Mesenchymal stem cell (in vitro differentiated cells and primary cell): ENCODE data around the gene BAIAP3.

ENCODE experiments used
- DNase-seq: peaks from one replicate; pipeline ENCODE4 v3.0.0-alpha.2; 2013
- H2AFZ ChIP-seq: one replicate; pipeline ENCODE4 v1.6.1; 2013; ENCODE audit warnings: low read depth, mild to moderate bottlenecking, control low read depth, inconsistent platforms, low read length, moderate library complexity
- H2AK5ac ChIP-seq: 2 replicates; pipeline ENCODE4 v1.6.1; 2013; ENCODE audit warnings: low read length, moderate library complexity, mild to moderate bottlenecking, inconsistent platforms; ENCODE audit not compliant: severe bottlenecking
- H2BK120ac ChIP-seq: one replicate; pipeline ENCODE4 v1.6.1; 2013; ENCODE audit warnings: low read depth, mild to moderate bottlenecking, inconsistent platforms, low read length, moderate library complexity
- H2BK12ac ChIP-seq, 2 experiments: one replicate each; pipeline ENCODE4 v1.6.1; 2013; ENCODE audit warnings: inconsistent platforms in 2 of 2, low read length in 2 of 2, mild to moderate bottlenecking in 2 of 2, moderate library complexity in 2 of 2, control low read depth in 1 of 2
- H2BK15ac ChIP-seq: one replicate; pipeline ENCODE4 v1.6.1; 2013; ENCODE audit warnings: mild to moderate bottlenecking, low read depth, inconsistent platforms; ENCODE audit not compliant: poor library complexity, severe bottlenecking
- H2BK5ac ChIP-seq: 2 replicates; pipeline ENCODE4 v1.6.1; 2013; ENCODE audit warnings: low read depth, mild to moderate bottlenecking, low read length, control low read depth, inconsistent platforms; ENCODE audit not compliant: poor library complexity, severe bottlenecking
- H3K14ac ChIP-seq, 2 experiments: one replicate each; pipeline ENCODE4 v1.6.1; 2013; ENCODE audit warnings: inconsistent platforms in 2 of 2, low read length in 2 of 2, control low read depth in 1 of 2, mild to moderate bottlenecking in 1 of 2, moderate library complexity in 1 of 2
- H3K18ac ChIP-seq, 2 experiments: one replicate each; pipeline ENCODE4 v1.6.1; 2013; ENCODE audit warnings: inconsistent platforms in 2 of 2, low read length in 2 of 2, control low read depth in 1 of 2, low read depth in 1 of 2, mild to moderate bottlenecking in 1 of 2
- H3K23ac ChIP-seq, 2 experiments: one replicate each; pipeline ENCODE4 v1.6.1; 2013; ENCODE audit warnings: inconsistent platforms in 2 of 2, low read length in 2 of 2, mild to moderate bottlenecking in 2 of 2, moderate library complexity in 2 of 2, control low read depth in 1 of 2
- H3K27ac ChIP-seq: 2 replicates; pipeline ENCODE4 v1.5.1; 2013; ENCODE audit warnings: mild to moderate bottlenecking, moderate library complexity, low read length, control low read depth, inconsistent platforms; ENCODE audit not compliant: poor library complexity, severe bottlenecking
- H3K27me3 ChIP-seq, 2 experiments: 2 replicates each; pipeline versions ENCODE4 v1.6.1 to v1.7.0; 2013; ENCODE audit warnings: low read length in 2 of 2, mild to moderate bottlenecking in 2 of 2, moderate library complexity in 2 of 2, control low read depth in 1 of 2, inconsistent platforms in 1 of 2; ENCODE audit not compliant: control insufficient read depth in 1 of 2, insufficient read depth in 1 of 2
- H3K36me3 ChIP-seq, 2 experiments: 2 replicates each; pipeline versions ENCODE4 v1.6.1 to v1.7.0; 2013; ENCODE audit warnings: low read length in 2 of 2, control low read depth in 1 of 2, inconsistent platforms in 1 of 2, low read depth in 1 of 2, mild to moderate bottlenecking in 1 of 2; ENCODE audit not compliant: insufficient read depth in 2 of 2, control insufficient read depth in 1 of 2
- H3K4ac ChIP-seq, 2 experiments: one replicate each; pipeline ENCODE4 v1.6.1; 2013; ENCODE audit warnings: inconsistent platforms in 2 of 2, low read length in 2 of 2, mild to moderate bottlenecking in 2 of 2, moderate library complexity in 2 of 2, control low read depth in 1 of 2, low read depth in 1 of 2
- H3K4me1 ChIP-seq: 2 replicates; pipeline ENCODE4 v1.6.1; 2013; ENCODE audit warnings: low read depth, low read length, control low read depth; ENCODE audit not compliant: control insufficient read depth, insufficient read depth
- H3K4me2 ChIP-seq: 2 replicates; pipeline ENCODE4 v1.6.1; 2013; ENCODE audit warnings: low read length, mild to moderate bottlenecking, inconsistent platforms; ENCODE audit not compliant: poor library complexity, severe bottlenecking
- H3K4me3 ChIP-seq, 2 experiments: 2 replicates each; pipeline versions ENCODE4 v1.5.1 to v1.7.0; 2013; ENCODE audit warnings: low read length in 2 of 2, mild to moderate bottlenecking in 2 of 2, control low read depth in 1 of 2, low read depth in 1 of 2; ENCODE audit not compliant: insufficient read depth in 1 of 2
- H3K79me1 ChIP-seq: replicated peaks from 2 replicates; pipeline ENCODE4 v1.6.1; 2013; ENCODE audit warnings: mild to moderate bottlenecking, control low read depth, low read length, inconsistent platforms; ENCODE audit not compliant: poor library complexity, severe bottlenecking
- H3K9ac ChIP-seq: 2 replicates; pipeline ENCODE4 v1.7.0; 2013; ENCODE audit warnings: mild to moderate bottlenecking, low read length, moderate library complexity
- H3K9me3 ChIP-seq: 2 replicates; pipeline ENCODE4 v1.7.0; 2013; ENCODE audit warnings: mild to moderate bottlenecking, low read length; ENCODE audit not compliant: control insufficient read depth
- H4K8ac ChIP-seq: one replicate; pipeline ENCODE4 v1.6.1; 2013; ENCODE audit warnings: inconsistent platforms, mild to moderate bottlenecking, low read length, moderate library complexity
- H4K91ac ChIP-seq: one replicate; pipeline ENCODE4 v1.6.1; 2013; ENCODE audit warnings: mild to moderate bottlenecking, low read length, inconsistent platforms
- WGBS: methylation state at CpG from one replicate; pipeline ENCODE4 v1.1.7; 2013; ENCODE audit warnings: mixed read lengths; 5-methylcytosine and 5-hydroxymethylcytosine counted together

Gene BAIAP3

GRCh38 chr16:1385232-1385631 is 51.8 kb downstream of the BAIAP3 start:
- Histone ChIP-seq H3K9ac (no peak overlapping the region), H2BK120ac (no peak overlapping the region), H2BK5ac (no peak overlapping the region), H3K23ac (no peak overlapping the region), H3K18ac (no peak overlapping the region), H3K27me3 (no peaks in the 10 kb centered on the region), H3K36me3 (peaks cover 23 to 65% of the 10 kb centered on the region in 2 experiments), H3K4me1 (no peaks in the 10 kb centered on the region), H3K27ac (no peak overlapping the region), H2BK15ac (no peak overlapping the region), H3K14ac (no peak overlapping the region), H2AFZ (no peak overlapping the region), H4K8ac (no peak overlapping the region), H3K79me1 (peaks cover 3% of the 10 kb centered on the region), H3K9me3 (no peaks in the 10 kb centered on the region), H2AK5ac (no peak overlapping the region), H3K4ac (no peak overlapping the region), H4K91ac (no peak overlapping the region), H2BK12ac (no peak overlapping the region), H3K4me2 (no peak overlapping the region), H3K4me3 (no peak overlapping the region)
- 98% methylated on average over 39 of the region's 39 CpGs for whole genome bisulfite sequencing
- no peak for DNase-seq

GRCh38 chr16:1387331-1387730 is 53.9 kb downstream of the BAIAP3 start:
- no peak overlapping the region for H3K4ac ChIP-seq
- H3K9ac ChIP-seq, result no peak overlapping the region
- H3K4me2 ChIP-seq, result no peak overlapping the region
- H3K18ac ChIP-seq, result no peak overlapping the region
- H2AK5ac ChIP-seq, result no peak overlapping the region
- H3K79me1 ChIP-seq, result peaks cover 3% of the 10 kb centered on the region
- WGBS, result 88% methylated on average over 15 of the region's 16 CpGs
- no peak overlapping the region for H4K91ac ChIP-seq
- no peak overlapping the region for H3K23ac ChIP-seq
- no peak overlapping the region for H2BK5ac ChIP-seq
- H3K9me3 ChIP-seq, result no peaks in the 10 kb centered on the region
- H3K36me3 ChIP-seq, result peaks cover 22 to 63% of the 10 kb centered on the region in 2 experiments
- H3K14ac ChIP-seq, result no peak overlapping the region
- DNase-seq, result no peak
- H3K27ac ChIP-seq, result no peak overlapping the region
- no peak overlapping the region for H2BK15ac ChIP-seq
- no peaks in the 10 kb centered on the region for H3K27me3 ChIP-seq
- H3K4me3 ChIP-seq, result no peak overlapping the region
- no peak overlapping the region for H4K8ac ChIP-seq
- H2BK12ac ChIP-seq, result no peak overlapping the region
- no peaks in the 10 kb centered on the region for H3K4me1 ChIP-seq
- no peak overlapping the region for H2BK120ac ChIP-seq
- no peak overlapping the region for H2AFZ ChIP-seq

GRCh38 chr16:1389762-1390161 is 56.3 kb downstream of the BAIAP3 start:
- peaks cover 39 to 63% of the 10 kb centered on the region in 2 experiments for H3K36me3 ChIP-seq
- no peak overlapping the region for H3K23ac ChIP-seq
- no peak overlapping the region for H2BK5ac ChIP-seq
- no peak overlapping the region for H2BK15ac ChIP-seq
- no peaks in the 10 kb centered on the region for H3K9me3 ChIP-seq
- H3K4me2 ChIP-seq, result no peak overlapping the region
- peaks cover 3% of the 10 kb centered on the region for H3K79me1 ChIP-seq
- no peak overlapping the region for H3K27ac ChIP-seq
- no peak overlapping the region for H2AK5ac ChIP-seq
- DNase-seq, result no peak
- H2BK120ac ChIP-seq, result no peak overlapping the region
- H3K9ac ChIP-seq, result no peak overlapping the region
- no peaks in the 10 kb centered on the region for H3K4me1 ChIP-seq
- no peak overlapping the region for H2AFZ ChIP-seq
- 95% methylated on average over 7 of the region's 7 CpGs for WGBS
- H3K27me3 ChIP-seq, result no peaks in the 10 kb centered on the region
- no peak overlapping the region for H3K14ac ChIP-seq
- H3K4ac ChIP-seq, result no peak overlapping the region
- H4K8ac ChIP-seq, result no peak overlapping the region
- H3K4me3 ChIP-seq, result no peak overlapping the region
- H4K91ac ChIP-seq, result no peak overlapping the region
- H2BK12ac ChIP-seq, result no peak overlapping the region
- no peak overlapping the region for H3K18ac ChIP-seq

- H3K14ac ChIP-seq, result no peak overlapping the region
- no peak overlapping the region for H3K4me3 ChIP-seq
- no peak overlapping the region for H2BK15ac ChIP-seq
- WGBS, result 92% methylated on average over 28 of the region's 28 CpGs
- H3K79me1 ChIP-seq, result peaks cover 3% of the 10 kb centered on the region
- H3K18ac ChIP-seq, result no peak overlapping the region
- no peak overlapping the region for H2BK12ac ChIP-seq
- no peak overlapping the region for H3K4ac ChIP-seq
- no peak overlapping the region for H3K23ac ChIP-seq
- no peaks in the 10 kb centered on the region for H3K9me3 ChIP-seq
- no peak overlapping the region for H3K9ac ChIP-seq
- no peak overlapping the region for H2AFZ ChIP-seq
- no peaks in the 10 kb centered on the region for H3K27me3 ChIP-seq
- DNase-seq, result no peak
- no peak overlapping the region for H4K8ac ChIP-seq
- H4K91ac ChIP-seq, result no peak overlapping the region
- peaks cover 37 to 58% of the 10 kb centered on the region in 2 experiments for H3K36me3 ChIP-seq
- H2AK5ac ChIP-seq, result no peak overlapping the region
- H3K4me1 ChIP-seq, result no peaks in the 10 kb centered on the region
- H2BK120ac ChIP-seq, result no peak overlapping the region
- no peak overlapping the region for H3K27ac ChIP-seq
- H3K4me2 ChIP-seq, result no peak overlapping the region
- no peak overlapping the region for H2BK5ac ChIP-seq
Measured at GRCh38 chr16:1390239-1390779, 56.9 kb downstream of the BAIAP3 start.
